Measurements from ENCODE around the gene MIB2.
A peak's percentile ranks its signal among the peaks of the same experiment; 100 is the strongest.
"Not testable (repeated sequence)": the region's sequence is repeated elsewhere in the genome, so short reads cannot be mapped to it uniquely, and the experiment has no call there.

MIB2 gene

GRCh38 chr1:1658583-1659549, 43.6 kb downstream of the MIB2 start, which contains the start of gene CDK11B:
CDK11B (minus strand) TSS chr1:1659004; CDS start chr1:1657485, 1,519 bp downstream.
- DNase-seq, result peak; percentile 99

- peak; percentile 35 for DNase-seq
Measured at GRCh38 chr1:1662392-1662791, 47.1 kb downstream of the MIB2 start.

GRCh38 chr1:1662830-1663560, 47.7 kb downstream of the MIB2 start:
- peak; percentile 27 for DNase-seq

- DNase-seq, result not testable (repeated sequence)
Measured at GRCh38 chr1:1664318-1664717, 49.0 kb downstream of the MIB2 start.

GRCh38 chr1:1664941-1665814, 49.9 kb downstream of the MIB2 start:
- no peak for DNase-seq

GRCh38 chr1:1665815-1666251, 50.5 kb downstream of the MIB2 start:
- DNase-seq, result no peak

GRCh38 chr1:1666526-1666925, 51.2 kb downstream of the MIB2 start:
- DNase-seq, result no peak

- DNase-seq, result no peak
Measured at GRCh38 chr1:1669468-1670440, 54.5 kb downstream of the MIB2 start.

GRCh38 chr1:1670866-1671265, 55.6 kb downstream of the MIB2 start:
- no peak for DNase-seq

- DNase-seq, result no peak
Measured at GRCh38 chr1:1671365-1672119, 56.2 kb downstream of the MIB2 start.

GRCh38 chr1:1672181-1672965, 57.1 kb downstream of the MIB2 start:
- no peak for DNase-seq

- DNase-seq, result not testable (repeated sequence)
Measured at GRCh38 chr1:1674806-1675205, 59.5 kb downstream of the MIB2 start.

GRCh38 chr1:1675218-1675617, 59.9 kb downstream of the MIB2 start:
- not testable (repeated sequence) for DNase-seq

- DNase-seq, result not testable (repeated sequence)
Measured at GRCh38 chr1:1676087-1676486, 60.8 kb downstream of the MIB2 start.

- no peak for DNase-seq
Measured at GRCh38 chr1:1677718-1678580, 62.6 kb downstream of the MIB2 start.

- no peak for DNase-seq
Measured at GRCh38 chr1:1678581-1679380, 63.5 kb downstream of the MIB2 start.

All from fibroblast of skin of abdomen (primary cell).